Activated CD8-positive, alpha-beta memory T cell treated with anti-CD3 and anti-CD28 coated beads for 24 hours (primary cell): ENCODE data around the gene CCDC175.
A peak's percentile ranks its signal among the peaks of the same experiment; 100 is the strongest.

Experiments
- DNase-seq: peaks from one replicate; pipeline ENCODE4 v3.0.0-alpha.2; 2020

CCDC175 gene

GRCh38 chr14:59538936-59539335, 37.7 kb downstream of the CCDC175 start:
- DNase-seq = no peak

GRCh38 chr14:59537476-59537875, 39.1 kb downstream of the CCDC175 start:
- DNase-seq = no peak

- DNase-seq = no peak
These were observed 42.1 kb downstream of the CCDC175 start for GRCh38 chr14:59534361-59534987.

- DNase-seq = no peak
These were observed 44.2 kb downstream of the CCDC175 start for GRCh38 chr14:59532419-59532818.

GRCh38 chr14:59530349-59530748, 46.3 kb downstream of the CCDC175 start:
- DNase-seq = no peak

GRCh38 chr14:59529189-59529588, 47.4 kb downstream of the CCDC175 start:
- no peak for DNase-seq

- no peak for DNase-seq
These were observed 56.4 kb downstream of the CCDC175 start for GRCh38 chr14:59520224-59520623.

GRCh38 chr14:59511916-59512575, 64.6 kb downstream of the CCDC175 start:
- DNase-seq = no peak

GRCh38 chr14:59510966-59511365, 65.6 kb downstream of the CCDC175 start:
- no peak for DNase-seq

- DNase-seq = no peak
These were observed 66.6 kb downstream of the CCDC175 start for GRCh38 chr14:59510001-59510400.

GRCh38 chr14:59509101-59509500, 67.5 kb downstream of the CCDC175 start:
- DNase-seq = no peak

- no peak for DNase-seq
These were observed 68.9 kb downstream of the CCDC175 start for GRCh38 chr14:59507752-59508103.

GRCh38 chr14:59507063-59507751, 69.4 kb downstream of the CCDC175 start:
- DNase-seq = peak; percentile 62

GRCh38 chr14:59503256-59503655, 73.4 kb downstream of the CCDC175 start:
- DNase-seq = no peak

GRCh38 chr14:59500732-59501131, 75.9 kb downstream of the CCDC175 start:
- no peak for DNase-seq

- DNase-seq = no peak
These were observed 84.2 kb downstream of the CCDC175 start for GRCh38 chr14:59492384-59492783.

GRCh38 chr14:59490756-59491155, 85.9 kb downstream of the CCDC175 start:
- DNase-seq = no peak

- no peak for DNase-seq
These were observed 91.9 kb downstream of the CCDC175 start for GRCh38 chr14:59484639-59485175.

- peak; percentile 99 for DNase-seq
These were observed 92.6 kb downstream of the CCDC175 start, which contains the start of the genes JKAMP and L3HYPDH for GRCh38 chr14:59483819-59484638. TSS of gene JKAMP (plus strand) at chr14:59484517. CDS start at chr14:59484590, 73 bp downstream. TSS of gene L3HYPDH (minus strand) at chr14:59484408. CDS start at chr14:59484316, 92 bp downstream.

GRCh38 chr14:59483363-59483762, 93.2 kb downstream of the CCDC175 start:
- DNase-seq = no peak

- no peak for DNase-seq
These were observed 93.9 kb downstream of the CCDC175 start for GRCh38 chr14:59482541-59483331.
